Stomach (tissue), 4 donors: ENCODE data around the gene NUP85.

Experiments used
- CTCF ChIP-seq, 7 experiments: fragments of 450-650 bp in 4 of 7; fragments of 200-600 bp in 3 of 7; sonication (generic) in 3 of 7; IDR thresholded peaks; one replicate each; pipeline ENCODE4 v1.5.1; 2016 to 2019; ENCODE audit warnings: antibody characterized with exemption in 7 of 7, control low read depth in 2 of 7, mild to moderate bottlenecking in 1 of 7
- EP300 ChIP-seq: sonication (generic); formaldehyde crosslinking; IDR thresholded peaks from one replicate; pipeline ENCODE4 v1.6.1; 2017; ENCODE audit warnings: antibody characterized with exemption
- POLR2AphosphoS5 ChIP-seq, 3 donors: sonication (generic); formaldehyde crosslinking; IDR thresholded peaks; one replicate each; pipeline ENCODE4 v1.6.1; 2016; ENCODE audit warnings: antibody characterized with exemption in 3 of 3

GRCh38 chr17:75252039-75252816 is 46.7 kb downstream of the NUP85 start:
- no peak for TF ChIP-seq POLR2AphosphoS5 (IDR thresholded peaks at IDR 0.05)
- no peak for TF ChIP-seq EP300
- no peak for TF ChIP-seq CTCF (IDR thresholded peaks at IDR 0.05)
